Inflammatory macrophage treated with lipopolysaccharide for 1 hour (primary cell): Measurements from ENCODE around the gene SLC9C1.

Experiments
- DNase-seq, 2 donors: peaks; one replicate each; pipeline ENCODE4 v3.0.0-alpha.2; 2020 to 2022

The SLC9C1 gene

DNA sequence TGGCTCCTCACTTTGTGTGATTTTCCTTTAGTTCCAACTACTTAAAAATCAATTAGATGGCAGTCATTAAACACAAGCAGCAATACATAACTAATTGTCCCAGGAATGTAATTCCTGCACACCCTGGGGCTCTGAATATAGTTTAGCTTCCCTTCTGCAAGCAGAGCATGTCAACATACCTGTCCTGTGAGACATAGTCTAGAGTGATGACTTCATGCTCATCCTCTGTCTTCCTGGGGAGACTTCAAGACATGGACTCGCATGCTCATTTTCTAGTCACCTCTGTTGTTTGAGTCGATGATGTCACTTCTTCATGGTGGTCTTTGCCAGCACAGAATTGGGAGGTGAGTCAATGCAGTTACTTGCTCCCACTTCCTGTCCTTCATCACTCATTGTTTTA, 192.1 kb downstream of the SLC9C1 start:
- DNase-seq, result no peak

GRCh38 chr3:112097378-112097777, 196.6 kb downstream of the SLC9C1 start:
- peak; percentile 72 to 75 for DNase-seq

GRCh38 chr3:112096176-112096575, 197.8 kb downstream of the SLC9C1 start:
- DNase-seq, result no peak

- no peak for DNase-seq
Observed at GRCh38 chr3:112095731-112096130, 198.3 kb downstream of the SLC9C1 start.

GRCh38 chr3:112093180-112093522, 200.9 kb downstream of the SLC9C1 start:
- DNase-seq, result no peak

- DNase-seq, result no peak
Observed at GRCh38 chr3:112092496-112093179, 201.4 kb downstream of the SLC9C1 start.

DNA sequence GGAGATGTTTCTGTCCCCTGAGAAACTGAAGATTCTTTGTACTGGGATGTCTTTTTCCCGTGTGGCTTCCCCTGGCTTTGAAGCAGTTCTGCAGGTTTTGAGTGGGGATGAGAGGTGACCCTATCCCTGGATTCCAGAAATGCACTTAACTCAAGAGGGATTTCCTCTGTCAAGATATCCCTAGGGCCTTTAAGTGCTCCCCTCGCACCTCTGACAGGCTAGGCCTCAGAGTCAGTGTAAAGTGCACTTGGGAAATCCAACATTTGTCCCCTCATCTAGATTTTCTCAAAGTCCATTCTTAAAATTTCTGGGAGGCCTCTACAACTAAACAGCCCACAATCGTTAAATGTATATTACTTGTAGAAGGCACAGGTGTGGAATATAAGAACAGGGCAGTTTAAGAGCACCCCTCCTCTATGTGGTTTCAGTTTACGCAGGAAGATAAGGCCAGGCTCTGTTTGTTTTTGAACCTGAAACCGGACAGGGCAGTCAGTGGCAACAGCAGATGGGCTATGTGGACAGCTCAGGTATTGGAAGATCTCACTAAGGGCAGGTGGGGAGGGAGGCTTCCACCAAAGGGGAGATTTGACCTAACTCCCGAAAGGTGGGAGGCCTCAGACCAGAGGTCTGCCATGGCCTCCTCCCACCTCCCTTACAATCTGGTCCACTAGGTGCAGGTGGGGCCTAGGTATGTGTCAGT, 203.0 kb downstream of the SLC9C1 start:
- no peak for DNase-seq
